Neural cell (in vitro differentiated cells): ENCODE measurements around the gene FHOD3. TPM values are rescaled to one million over a fixed set of nuclear protein-coding genes. Genes with fewer than 3 reads are reported as not detected.

Experiments
- H2AFZ ChIP-seq: fragments of 200-600, 300-800 bp; sonication (generic), shearing (Covaris generic); 2 replicates; pipeline ENCODE4 v1.6.0; 2014; ENCODE audit warnings: low read depth, mild to moderate bottlenecking, antibody characterized with exemption, low read length, moderate library complexity
- H3F3A ChIP-seq: fragments of 200-600 bp; shearing (Covaris generic); 2 replicates; pipeline ENCODE4 v1.6.1; 2016; ENCODE audit warnings: mild to moderate bottlenecking, moderate library complexity, mixed read lengths, antibody characterized with exemption, low read length; ENCODE audit not compliant: insufficient read depth, poor library complexity, severe bottlenecking
- H3K27ac ChIP-seq: fragments of 200-600, 300-800 bp; sonication (generic), shearing (Covaris generic); 2 replicates; pipeline ENCODE4 v1.5.1; 2014; ENCODE audit warnings: mild to moderate bottlenecking, low read length, moderate library complexity
- H3K27me3 ChIP-seq: fragments of 300-800, 200-600 bp; sonication (generic), shearing (Covaris generic); 2 replicates; pipeline ENCODE4 v1.6.0; 2014; ENCODE audit warnings: mild to moderate bottlenecking, low read depth, low read length, moderate library complexity; ENCODE audit not compliant: insufficient read depth
- H3K36me3 ChIP-seq: fragments of 300-800, 200-600 bp; sonication (generic), shearing (Covaris generic); 2 replicates; pipeline ENCODE4 v1.5.1; 2014; ENCODE audit warnings: mild to moderate bottlenecking, antibody characterized with exemption, low read length, moderate library complexity; ENCODE audit not compliant: insufficient read depth
- H3K4me2 ChIP-seq: fragments of 300-800, 200-600 bp; sonication (generic), shearing (Covaris generic); 2 replicates; pipeline ENCODE4 v1.6.0; 2014; ENCODE audit warnings: mild to moderate bottlenecking, low read length
- H3K4me3 ChIP-seq: fragments of 300-800, 200-600 bp; sonication (generic), shearing (Covaris generic); 2 replicates; pipeline ENCODE4 v1.5.1; 2014; ENCODE audit warnings: mild to moderate bottlenecking, low read length, moderate library complexity
- H3K79me2 ChIP-seq: fragments of 200-600 bp; shearing (Covaris generic); replicated peaks from 2 replicates; pipeline ENCODE4 v1.6.0; 2014; ENCODE audit warnings: mild to moderate bottlenecking, low read length, moderate library complexity; ENCODE audit not compliant: insufficient read depth
- H3K9ac ChIP-seq: fragments of 300-800, 200-600 bp; sonication (generic), shearing (Covaris generic); 2 replicates; pipeline ENCODE4 v1.6.1; 2016; ENCODE audit warnings: mild to moderate bottlenecking, low read length, mixed read lengths
- H3K9me2 ChIP-seq: fragments of 200-600 bp; shearing (Covaris generic); 2 replicates; pipeline ENCODE4 v1.6.1; 2016; ENCODE audit warnings: mild to moderate bottlenecking, low read length, mixed read lengths; ENCODE audit not compliant: insufficient read depth
- H3K9me3 ChIP-seq: fragments of 200-600, 300-800 bp; sonication (generic), shearing (Covaris generic); 2 replicates; pipeline ENCODE4 v1.6.1; 2016; ENCODE audit warnings: mild to moderate bottlenecking, mixed run types, low read length, moderate library complexity, mixed read lengths
- H4K20me1 ChIP-seq: fragments of 200-600 bp; shearing (Covaris generic); 2 replicates; pipeline ENCODE4 v1.6.1; 2016; ENCODE audit warnings: mild to moderate bottlenecking, mixed run types; ENCODE audit not compliant: insufficient read depth
- EP300 ChIP-seq: fragments of 450-650 bp; conservative IDR thresholded peaks from 2 replicates; pipeline ENCODE4 v1.6.1; 2014; ENCODE audit warnings: antibody characterized with exemption, mild to moderate bottlenecking, moderate library complexity; ENCODE audit not compliant: poor library complexity, severe bottlenecking
- EZH2 ChIP-seq: fragments of 200-600, 300-800 bp; shearing (Covaris generic), sonication (generic); IDR thresholded peaks from 2 replicates; pipeline ENCODE4 v1.6.1; 2014; ENCODE audit warnings: antibody characterized with exemption, low read length, borderline replicate concordance, mild to moderate bottlenecking; ENCODE audit not compliant: insufficient read depth, poor library complexity, severe bottlenecking
- MXI1 ChIP-seq: fragments of 450-650 bp; conservative IDR thresholded peaks from 2 replicates; pipeline ENCODE4 v1.6.1; 2014; ENCODE audit warnings: antibody characterized with exemption, mild to moderate bottlenecking; ENCODE audit not compliant: poor library complexity, severe bottlenecking
- POLR2AphosphoS5 ChIP-seq: IDR thresholded peaks from 2 replicates; pipeline ENCODE4 v1.6.1; 2012
- RAD21 ChIP-seq: fragments of 450-650 bp; conservative IDR thresholded peaks from 2 replicates; pipeline ENCODE4 v1.6.1; 2014; ENCODE audit warnings: antibody characterized with exemption, mild to moderate bottlenecking, moderate library complexity
- SMC3 ChIP-seq: fragments of 450-650 bp; conservative IDR thresholded peaks from 2 replicates; pipeline ENCODE4 v1.6.1; 2014; ENCODE audit warnings: antibody characterized with exemption, mild to moderate bottlenecking, moderate library complexity; ENCODE audit not compliant: poor library complexity
- TAF1 ChIP-seq: IDR thresholded peaks from 2 replicates; pipeline ENCODE4 v1.6.1; 2012; ENCODE audit warnings: low read depth
- polyA plus RNA-seq: library from polyadenylated mRNA; depleted of rRNA; stranded (reverse); fragments of >200 nt; gene quantifications from 2 replicates; pipeline ENCODE4 v1.2.3, GENCODE V29; 2014
- TF ChIP-seq, protein P1 (sequence below): IDR thresholded peaks from 2 replicates; pipeline ENCODE4 v1.6.1; 2012; ENCODE audit warnings: borderline replicate concordance
- TF ChIP-seq, protein P2 (sequence below): fragments of 450-650 bp; IDR thresholded peaks from 2 replicates; pipeline ENCODE4 v1.5.1; 2014; ENCODE audit warnings: antibody characterized with exemption, mild to moderate bottlenecking, moderate library complexity; ENCODE audit not compliant: poor library complexity, severe bottlenecking

The FHOD3 gene
- polyA plus RNA-seq, 1 donor from 2014 or later = 19.4 TPM

DNA sequence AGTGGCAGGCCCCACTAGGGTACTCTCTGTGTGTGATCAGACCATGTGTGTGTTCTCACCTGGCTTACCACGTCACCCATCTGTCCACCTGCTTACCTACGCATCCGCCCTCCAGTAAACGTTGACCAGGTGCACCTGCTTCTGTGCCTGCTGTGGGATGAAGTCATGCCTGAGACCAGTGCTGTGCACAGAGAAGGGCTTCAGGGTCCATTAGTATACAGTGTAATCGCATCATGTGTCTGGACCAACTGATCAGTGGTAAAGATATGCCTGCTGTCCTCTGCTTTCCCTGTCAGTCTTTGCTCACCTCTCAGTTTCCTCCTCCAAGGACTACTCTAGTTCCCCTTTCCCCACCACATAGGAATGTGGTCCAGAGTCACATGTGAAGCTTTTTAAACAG lies 109.3 kb downstream of the FHOD3 start:
- no peak overlapping the region for H3K27ac ChIP-seq

DNA sequence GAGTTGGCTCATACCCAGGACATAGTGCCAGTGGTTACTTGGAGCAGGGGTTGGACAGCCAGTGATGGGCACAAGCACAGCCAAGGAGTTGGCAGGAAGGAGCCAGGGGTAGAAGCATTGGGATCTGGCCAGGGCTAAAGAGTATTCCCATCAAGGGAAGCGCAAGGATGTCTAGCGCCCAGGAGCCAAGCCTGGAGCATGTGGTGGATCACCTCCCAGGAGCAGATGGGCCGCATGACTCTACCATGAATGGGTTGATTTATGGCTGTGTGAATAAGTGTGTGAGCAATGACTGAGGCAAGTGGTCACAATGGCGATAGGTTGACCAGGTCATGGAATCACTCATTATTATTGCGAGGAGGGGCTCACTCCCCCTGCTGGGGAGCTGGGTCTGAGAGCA lies 111.1 kb downstream of the FHOD3 start:
- Histone ChIP-seq H3K9me3 (no peaks in the 10 kb centered on the region), H3K4me2 (no peak overlapping the region), H2AFZ (no peak overlapping the region), H3K9ac (no peak overlapping the region), H3K79me2 (peaks cover 9% of the 10 kb centered on the region), H3K9me2 (no peaks in the 10 kb centered on the region), H3K27me3 (no peaks in the 10 kb centered on the region), H3K4me3 (no peak overlapping the region), H3F3A (no peaks in the 10 kb centered on the region), H3K27ac (no peak overlapping the region), H4K20me1 (no peaks in the 10 kb centered on the region), H3K36me3 (no peaks in the 10 kb centered on the region)
- TF ChIP-seq, protein P1, sequence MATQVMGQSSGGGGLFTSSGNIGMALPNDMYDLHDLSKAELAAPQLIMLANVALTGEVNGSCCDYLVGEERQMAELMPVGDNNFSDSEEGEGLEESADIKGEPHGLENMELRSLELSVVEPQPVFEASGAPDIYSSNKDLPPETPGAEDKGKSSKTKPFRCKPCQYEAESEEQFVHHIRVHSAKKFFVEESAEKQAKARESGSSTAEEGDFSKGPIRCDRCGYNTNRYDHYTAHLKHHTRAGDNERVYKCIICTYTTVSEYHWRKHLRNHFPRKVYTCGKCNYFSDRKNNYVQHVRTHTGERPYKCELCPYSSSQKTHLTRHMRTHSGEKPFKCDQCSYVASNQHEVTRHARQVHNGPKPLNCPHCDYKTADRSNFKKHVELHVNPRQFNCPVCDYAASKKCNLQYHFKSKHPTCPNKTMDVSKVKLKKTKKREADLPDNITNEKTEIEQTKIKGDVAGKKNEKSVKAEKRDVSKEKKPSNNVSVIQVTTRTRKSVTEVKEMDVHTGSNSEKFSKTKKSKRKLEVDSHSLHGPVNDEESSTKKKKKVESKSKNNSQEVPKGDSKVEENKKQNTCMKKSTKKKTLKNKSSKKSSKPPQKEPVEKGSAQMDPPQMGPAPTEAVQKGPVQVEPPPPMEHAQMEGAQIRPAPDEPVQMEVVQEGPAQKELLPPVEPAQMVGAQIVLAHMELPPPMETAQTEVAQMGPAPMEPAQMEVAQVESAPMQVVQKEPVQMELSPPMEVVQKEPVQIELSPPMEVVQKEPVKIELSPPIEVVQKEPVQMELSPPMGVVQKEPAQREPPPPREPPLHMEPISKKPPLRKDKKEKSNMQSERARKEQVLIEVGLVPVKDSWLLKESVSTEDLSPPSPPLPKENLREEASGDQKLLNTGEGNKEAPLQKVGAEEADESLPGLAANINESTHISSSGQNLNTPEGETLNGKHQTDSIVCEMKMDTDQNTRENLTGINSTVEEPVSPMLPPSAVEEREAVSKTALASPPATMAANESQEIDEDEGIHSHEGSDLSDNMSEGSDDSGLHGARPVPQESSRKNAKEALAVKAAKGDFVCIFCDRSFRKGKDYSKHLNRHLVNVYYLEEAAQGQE = no peak
- TF ChIP-seq, protein P2, sequence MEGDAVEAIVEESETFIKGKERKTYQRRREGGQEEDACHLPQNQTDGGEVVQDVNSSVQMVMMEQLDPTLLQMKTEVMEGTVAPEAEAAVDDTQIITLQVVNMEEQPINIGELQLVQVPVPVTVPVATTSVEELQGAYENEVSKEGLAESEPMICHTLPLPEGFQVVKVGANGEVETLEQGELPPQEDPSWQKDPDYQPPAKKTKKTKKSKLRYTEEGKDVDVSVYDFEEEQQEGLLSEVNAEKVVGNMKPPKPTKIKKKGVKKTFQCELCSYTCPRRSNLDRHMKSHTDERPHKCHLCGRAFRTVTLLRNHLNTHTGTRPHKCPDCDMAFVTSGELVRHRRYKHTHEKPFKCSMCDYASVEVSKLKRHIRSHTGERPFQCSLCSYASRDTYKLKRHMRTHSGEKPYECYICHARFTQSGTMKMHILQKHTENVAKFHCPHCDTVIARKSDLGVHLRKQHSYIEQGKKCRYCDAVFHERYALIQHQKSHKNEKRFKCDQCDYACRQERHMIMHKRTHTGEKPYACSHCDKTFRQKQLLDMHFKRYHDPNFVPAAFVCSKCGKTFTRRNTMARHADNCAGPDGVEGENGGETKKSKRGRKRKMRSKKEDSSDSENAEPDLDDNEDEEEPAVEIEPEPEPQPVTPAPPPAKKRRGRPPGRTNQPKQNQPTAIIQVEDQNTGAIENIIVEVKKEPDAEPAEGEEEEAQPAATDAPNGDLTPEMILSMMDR = no peak
- TF ChIP-seq EZH2 = no peak
- no peak for TF ChIP-seq MXI1
- TF ChIP-seq TAF1 = no peak

More for the DNA sequence above, 109.3 kb downstream of the FHOD3 start:
- no peaks in the 10 kb centered on the region for H4K20me1 ChIP-seq
- no peaks in the 10 kb centered on the region for H3K9me2 ChIP-seq
- H3K4me3 ChIP-seq = no peak overlapping the region
- H3K36me3 ChIP-seq = no peaks in the 10 kb centered on the region
- no peaks in the 10 kb centered on the region for H3K9me3 ChIP-seq
- no peaks in the 10 kb centered on the region for H3F3A ChIP-seq
- no peak overlapping the region for H2AFZ ChIP-seq
- TF ChIP-seq SMC3 (no peak), POLR2AphosphoS5 (no peak), RAD21 (no peak), MXI1 (no peak), EZH2 (no peak), TAF1 (no peak), EP300 (no peak)
- TF ChIP-seq, protein P1 = no peak
- TF ChIP-seq, protein P2 = no peak
- no peak overlapping the region for H3K9ac ChIP-seq
- H3K27me3 ChIP-seq = no peaks in the 10 kb centered on the region
- peaks cover 9% of the 10 kb centered on the region for H3K79me2 ChIP-seq
- no peak overlapping the region for H3K4me2 ChIP-seq
